GM13976 (cell line): ENCODE measurements around the gene KCNAB2.

Experiments
- DNase-seq: peaks from one replicate; pipeline ENCODE4 v3.0.0; 2012; ENCODE audit warnings: low spot score
- in situ Hi-C: fragments of 300-500 bp; cut with MboI; formaldehyde crosslinking; loops from one replicate; pipeline ENCODE4 v1.12.0; 2022; ENCODE audit warnings: low sequenced_read_pairs, mixed read lengths, inconsistent platforms; ENCODE audit not compliant: unreplicated experiment
- TF ChIP-seq, protein P1 (sequence below): IDR thresholded peaks from 2 replicates; pipeline ENCODE4 v1.5.1; 2012; ENCODE audit warnings: borderline replicate concordance, mild to moderate bottlenecking; ENCODE audit not compliant: insufficient read depth; ENCODE audit errors: extremely low read depth, missing control alignments, control extremely low read depth

The KCNAB2 gene

DNA sequence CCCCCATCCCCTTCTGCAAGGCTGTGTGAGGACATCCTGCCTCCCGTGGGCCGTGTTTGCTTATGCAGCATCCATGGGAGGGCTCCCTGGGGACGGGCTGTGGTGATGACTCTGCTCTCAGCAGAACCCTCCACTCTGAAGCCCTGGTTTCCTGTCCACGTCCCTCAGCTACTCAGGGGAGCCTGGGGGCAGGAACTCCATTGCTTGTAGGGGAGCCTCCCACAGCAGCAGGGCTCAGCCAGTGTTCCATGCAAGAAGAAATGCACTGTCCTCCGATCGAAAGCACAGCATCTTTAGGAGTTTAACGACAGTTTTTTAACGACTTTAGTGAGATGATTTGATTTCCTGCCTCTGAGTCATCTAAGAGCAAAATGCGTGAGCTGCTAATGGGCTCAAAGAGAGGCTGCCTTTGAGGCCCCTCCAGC, 8.3 kb upstream of the KCNAB2 start:
- in situ Hi-C loops, result no loop called here
- peak; percentile 73 for DNase-seq
- TF ChIP-seq, protein P1, sequence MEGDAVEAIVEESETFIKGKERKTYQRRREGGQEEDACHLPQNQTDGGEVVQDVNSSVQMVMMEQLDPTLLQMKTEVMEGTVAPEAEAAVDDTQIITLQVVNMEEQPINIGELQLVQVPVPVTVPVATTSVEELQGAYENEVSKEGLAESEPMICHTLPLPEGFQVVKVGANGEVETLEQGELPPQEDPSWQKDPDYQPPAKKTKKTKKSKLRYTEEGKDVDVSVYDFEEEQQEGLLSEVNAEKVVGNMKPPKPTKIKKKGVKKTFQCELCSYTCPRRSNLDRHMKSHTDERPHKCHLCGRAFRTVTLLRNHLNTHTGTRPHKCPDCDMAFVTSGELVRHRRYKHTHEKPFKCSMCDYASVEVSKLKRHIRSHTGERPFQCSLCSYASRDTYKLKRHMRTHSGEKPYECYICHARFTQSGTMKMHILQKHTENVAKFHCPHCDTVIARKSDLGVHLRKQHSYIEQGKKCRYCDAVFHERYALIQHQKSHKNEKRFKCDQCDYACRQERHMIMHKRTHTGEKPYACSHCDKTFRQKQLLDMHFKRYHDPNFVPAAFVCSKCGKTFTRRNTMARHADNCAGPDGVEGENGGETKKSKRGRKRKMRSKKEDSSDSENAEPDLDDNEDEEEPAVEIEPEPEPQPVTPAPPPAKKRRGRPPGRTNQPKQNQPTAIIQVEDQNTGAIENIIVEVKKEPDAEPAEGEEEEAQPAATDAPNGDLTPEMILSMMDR, result no peak

GRCh38 chr1:6038603-6039002, 7.1 kb upstream of the KCNAB2 start:
- in situ Hi-C loops, result no loop called here
- DNase-seq, result no peak
- TF ChIP-seq, protein P1, result no peak

- in situ Hi-C loops, result no loop called here
- TF ChIP-seq, protein P1, result no peak
- no peak for DNase-seq
Observed at GRCh38 chr1:6039031-6039430, 6.7 kb upstream of the KCNAB2 start.

DNA sequence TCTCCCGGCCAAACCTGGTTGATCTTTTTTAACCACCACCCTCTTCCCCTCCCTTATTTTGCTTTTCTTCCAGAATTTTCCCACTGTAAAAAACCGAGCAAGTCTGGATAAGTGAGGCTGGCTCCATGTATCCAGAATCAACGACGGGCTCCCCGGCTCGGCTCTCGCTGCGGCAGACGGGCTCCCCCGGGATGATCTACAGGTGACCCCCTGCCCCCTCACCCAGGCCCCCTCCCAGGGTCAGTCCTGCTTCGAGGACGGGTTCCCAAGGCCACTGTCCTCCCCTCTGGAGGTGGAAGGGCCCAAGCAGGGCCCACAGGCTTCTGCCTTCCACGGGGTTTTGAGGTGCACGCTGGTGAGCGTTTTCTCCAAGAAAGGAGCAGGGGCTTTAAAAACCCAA, 5.2 kb upstream of the KCNAB2 start:
- in situ Hi-C loops, result no loop called here
- no peak for DNase-seq
- TF ChIP-seq, protein P1, result no peak

GRCh38 chr1:6040861-6041415, 4.8 kb upstream of the KCNAB2 start:
- no peak for DNase-seq
- in situ Hi-C loops, result no loop called here

DNA sequence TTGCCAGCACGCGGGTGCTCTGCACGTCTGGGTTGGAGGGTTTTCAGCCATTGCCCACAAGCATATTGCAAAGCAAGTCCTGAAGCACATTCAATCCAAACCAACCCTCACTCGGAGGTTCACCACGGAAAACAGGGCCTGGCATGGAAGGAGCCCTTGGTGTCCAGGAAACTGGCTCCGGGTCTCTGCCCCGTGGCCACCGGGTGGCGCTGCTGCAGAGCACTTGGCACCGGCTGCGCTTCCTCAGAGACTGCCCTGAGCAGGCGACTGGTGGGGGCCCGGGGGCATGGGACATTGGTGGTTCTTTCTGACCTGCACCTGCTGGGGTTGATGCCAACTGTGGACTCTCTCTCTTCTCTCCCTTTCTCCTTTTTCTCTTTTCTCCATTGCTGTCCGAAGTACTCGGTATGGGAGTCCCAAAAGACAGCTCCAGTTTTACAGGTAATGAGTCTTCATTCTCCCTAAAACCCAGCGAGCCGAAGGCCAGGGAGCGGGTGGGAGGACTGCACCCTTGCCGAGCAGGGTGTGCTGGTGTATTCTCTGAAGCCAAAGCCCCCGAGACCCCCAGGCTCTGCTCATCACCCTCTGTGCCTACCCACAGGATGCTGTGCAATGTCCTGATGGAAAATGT, 4.1 kb upstream of the KCNAB2 start:
- TF ChIP-seq, protein P1, result peak; percentile 57
- in situ Hi-C loops, result no loop called here
- DNase-seq, result peak; percentile 73

More at GRCh38 chr1:6040861-6041415, 4.8 kb upstream of the KCNAB2 start:
- TF ChIP-seq, protein P1, result no peak
